DOHH2 (cell line): ENCODE results near the gene SGMS2.

Experiments
- H3F3A ChIP-seq: fragments of 200-600 bp; sonication (generic), shearing (Covaris generic); 2 replicates; pipeline ENCODE4 v1.6.0; 2016; ENCODE audit warnings: antibody characterized with exemption, mild to moderate bottlenecking; ENCODE audit not compliant: control insufficient read depth, insufficient read depth
- H3K27ac ChIP-seq: fragments of 200-600 bp; sonication (generic); 2 replicates; pipeline ENCODE4 v1.5.1; 2014; ENCODE audit warnings: low read depth, mild to moderate bottlenecking, low read length, moderate library complexity
- H3K27me3 ChIP-seq: fragments of 200-600 bp; sonication (generic); 2 replicates; pipeline ENCODE4 v1.6.1; 2014; ENCODE audit warnings: mild to moderate bottlenecking, low read length, mixed read lengths; ENCODE audit not compliant: control insufficient read depth
- H3K36me3 ChIP-seq: fragments of 200-600 bp; sonication (generic); 2 replicates; pipeline ENCODE4 v1.6.1; 2014; ENCODE audit warnings: mild to moderate bottlenecking, low read length, moderate library complexity, mixed read lengths; ENCODE audit not compliant: control insufficient read depth
- H3K4me1 ChIP-seq: fragments of 200-600 bp; sonication (generic); 2 replicates; pipeline ENCODE4 v1.6.1; 2014; ENCODE audit warnings: mild to moderate bottlenecking, low read length, mixed read lengths; ENCODE audit not compliant: control insufficient read depth
- H3K4me2 ChIP-seq: fragments of 200-600 bp; sonication (generic); 2 replicates; pipeline ENCODE4 v1.6.0; 2014; ENCODE audit warnings: mild to moderate bottlenecking, low read length, moderate library complexity
- H3K4me3 ChIP-seq: fragments of 200-600 bp; sonication (generic); 2 replicates; pipeline ENCODE4 v1.5.1; 2014; ENCODE audit warnings: mild to moderate bottlenecking, low read length, mixed read lengths
- H3K79me2 ChIP-seq: fragments of 200-600 bp; sonication (generic); 2 replicates; pipeline ENCODE4 v1.6.1; 2014; ENCODE audit warnings: mild to moderate bottlenecking, low read length, mixed read lengths; ENCODE audit not compliant: control insufficient read depth
- H3K9me2 ChIP-seq: fragments of 200-600 bp; sonication (generic); replicated peaks from 2 replicates; pipeline ENCODE4 v1.6.1; 2014; ENCODE audit warnings: mild to moderate bottlenecking, low read length, mixed read lengths; ENCODE audit not compliant: control insufficient read depth
- H3K9me3 ChIP-seq: fragments of 200-600 bp; sonication (generic); 2 replicates; pipeline ENCODE4 v1.6.1; 2014; ENCODE audit warnings: antibody characterized with exemption, low read length, mixed read lengths; ENCODE audit not compliant: control insufficient read depth, insufficient read depth
- H4K20me1 ChIP-seq: fragments of 200-600 bp; sonication (generic); 2 replicates; pipeline ENCODE4 v1.6.0; 2014; ENCODE audit warnings: low read depth, mild to moderate bottlenecking, antibody characterized with exemption, low read length, moderate library complexity; ENCODE audit not compliant: control insufficient read depth, insufficient read depth
- CTCF ChIP-seq: fragments of 200-600 bp; sonication (generic); IDR thresholded peaks from one replicate; pipeline ENCODE4 v1.5.1; 2014; ENCODE audit warnings: antibody characterized with exemption, mild to moderate bottlenecking, low read depth, low read length; ENCODE audit not compliant: poor library complexity, severe bottlenecking
- EZH2phosphoT487 ChIP-seq: fragments of 200-600 bp; sonication (generic); IDR thresholded peaks from 2 replicates; pipeline ENCODE4 v1.6.1; 2017; ENCODE audit warnings: borderline replicate concordance, mild to moderate bottlenecking, antibody characterized with exemption, low read length, moderate library complexity, mixed read lengths

The SGMS2 gene

GRCh38 chr4:107877361-107877760 is 52.6 kb downstream of the SGMS2 start:
- Histone ChIP-seq H3K36me3 (no peaks in the 10 kb centered on the region), H3K9me2 (no peaks in the 10 kb centered on the region), H3K9me3 (no peaks in the 10 kb centered on the region), H3K4me3 (no peak overlapping the region), H3K79me2 (no peaks in the 10 kb centered on the region), H3K27me3 (no peaks in the 10 kb centered on the region), H3K27ac (no peak overlapping the region), H3K4me1 (no peaks in the 10 kb centered on the region), H3K4me2 (no peak overlapping the region), H4K20me1 (no peaks in the 10 kb centered on the region), H3F3A (no peaks in the 10 kb centered on the region)
- TF ChIP-seq EZH2phosphoT487 (no peak), CTCF (no peak)

- Histone ChIP-seq H3K36me3 (no peaks in the 10 kb centered on the region), H4K20me1 (no peaks in the 10 kb centered on the region), H3K4me2 (no peak overlapping the region), H3K4me1 (no peaks in the 10 kb centered on the region), H3K27ac (no peak overlapping the region), H3K4me3 (no peak overlapping the region), H3K9me3 (peaks cover 6% of the 10 kb centered on the region; the same call in 1 of the 2 replicates), H3K79me2 (no peaks in the 10 kb centered on the region), H3F3A (no peaks in the 10 kb centered on the region), H3K9me2 (no peaks in the 10 kb centered on the region), H3K27me3 (no peaks in the 10 kb centered on the region)
- TF ChIP-seq CTCF (no peak), EZH2phosphoT487 (no peak)
Observed at GRCh38 chr4:107885865-107886264, 61.1 kb downstream of the SGMS2 start.

GRCh38 chr4:107888237-107888636 is 63.5 kb downstream of the SGMS2 start:
- no peak overlapping the region for H3K4me2 ChIP-seq
- H3F3A ChIP-seq = no peaks in the 10 kb centered on the region
- TF ChIP-seq CTCF (no peak), EZH2phosphoT487 (no peak)
- H3K27ac ChIP-seq = no peak overlapping the region
- H4K20me1 ChIP-seq = no peaks in the 10 kb centered on the region
- no peaks in the 10 kb centered on the region for H3K4me1 ChIP-seq
- H3K9me3 ChIP-seq = peaks cover 6% of the 10 kb centered on the region; the same call in 1 of the 2 replicates
- H3K79me2 ChIP-seq = no peaks in the 10 kb centered on the region
- H3K36me3 ChIP-seq = no peaks in the 10 kb centered on the region
- no peaks in the 10 kb centered on the region for H3K9me2 ChIP-seq
- no peaks in the 10 kb centered on the region for H3K27me3 ChIP-seq
- H3K4me3 ChIP-seq = no peak overlapping the region

- no peaks in the 10 kb centered on the region for H3K36me3 ChIP-seq
- H3K4me3 ChIP-seq = no peak overlapping the region
- no peaks in the 10 kb centered on the region for H3F3A ChIP-seq
- H3K9me3 ChIP-seq = peaks cover 6% of the 10 kb centered on the region; the same call in 1 of the 2 replicates
- no peak overlapping the region for H3K27ac ChIP-seq
- H3K4me2 ChIP-seq = no peak overlapping the region
- no peak for TF ChIP-seq CTCF
- no peak for TF ChIP-seq EZH2phosphoT487
- no peaks in the 10 kb centered on the region for H3K4me1 ChIP-seq
- H3K79me2 ChIP-seq = no peaks in the 10 kb centered on the region
- H4K20me1 ChIP-seq = no peaks in the 10 kb centered on the region
- H3K9me2 ChIP-seq = no peaks in the 10 kb centered on the region
- no peaks in the 10 kb centered on the region; the same call in 1 of the 2 replicates for H3K27me3 ChIP-seq
Observed at GRCh38 chr4:107890779-107891178, 66.0 kb downstream of the SGMS2 start.
